ENCODE results near the gene PRKCB.
"Not testable (repeated sequence)": the region's sequence is repeated elsewhere in the genome, so short reads cannot be mapped to it uniquely, and the experiment has no call there.

Gene PRKCB

DNA sequence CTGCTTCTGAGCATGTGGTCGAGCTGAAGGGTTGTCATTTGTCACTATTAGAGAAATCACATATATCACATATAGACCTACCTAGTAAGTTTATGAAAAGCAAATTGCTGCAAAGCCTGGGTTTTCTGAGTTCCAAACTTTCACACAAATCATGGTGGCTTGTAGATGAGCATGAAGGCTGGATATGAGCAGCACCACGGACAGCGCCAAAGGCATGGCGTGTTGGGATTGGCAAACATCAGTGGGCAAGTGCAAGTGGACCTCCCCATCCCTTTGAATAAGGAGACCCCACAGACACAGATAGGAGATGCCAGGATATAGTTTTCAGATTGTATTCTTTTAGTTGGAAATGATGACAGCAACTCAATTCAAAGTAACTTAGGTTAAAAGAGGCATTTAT, 342.7 kb downstream of the PRKCB start:
- no peak for DNase-seq (ENCODE audit: low read depth)

DNA sequence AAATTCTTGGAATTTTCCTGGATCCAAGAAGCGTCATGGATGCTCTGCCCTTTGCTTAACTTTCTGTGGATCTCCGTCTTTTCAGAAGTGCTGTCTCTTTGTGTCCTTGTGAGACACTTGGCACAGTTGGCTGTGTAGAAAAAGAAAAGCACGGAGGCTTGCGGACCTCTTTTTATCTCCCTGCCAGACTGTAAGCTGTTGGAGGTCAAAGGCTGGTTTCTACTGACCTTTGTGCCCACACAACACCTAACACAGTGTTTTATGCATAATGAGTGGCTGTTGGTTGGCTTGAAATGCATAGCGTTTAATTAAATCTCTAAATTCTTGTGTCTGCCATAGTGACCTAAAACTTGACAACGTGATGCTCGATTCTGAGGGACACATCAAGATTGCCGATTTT, 344.7 kb downstream of the PRKCB start:
- DNase-seq (ENCODE audit: low read depth): no peak

DNA sequence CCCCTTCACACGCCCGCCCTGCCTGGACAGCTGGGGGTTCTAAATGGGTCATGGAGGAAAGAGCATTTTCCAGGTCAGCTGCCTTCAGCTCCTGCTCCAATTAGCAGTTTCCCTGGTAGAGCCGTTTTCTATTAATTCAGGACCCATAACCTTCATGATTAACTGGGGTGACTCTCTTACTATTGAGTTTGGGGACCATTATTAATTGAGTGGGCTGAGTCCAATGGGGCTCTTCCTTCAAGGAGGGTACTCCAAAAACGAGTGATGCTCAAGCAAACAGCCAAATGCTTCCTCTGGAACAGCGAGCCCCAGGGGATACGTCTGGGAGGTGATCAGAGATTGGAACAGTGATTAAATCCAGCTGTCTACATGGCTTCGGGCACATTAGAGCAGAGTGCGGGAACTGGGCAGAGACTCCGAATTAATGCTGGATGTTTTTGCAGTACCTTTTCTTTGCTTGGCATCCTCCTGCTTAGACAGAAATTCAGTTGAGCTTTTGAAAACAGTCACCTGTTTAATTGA, 352.3 kb downstream of the PRKCB start:
- DNase-seq (ENCODE audit: low read depth): no peak

DNA sequence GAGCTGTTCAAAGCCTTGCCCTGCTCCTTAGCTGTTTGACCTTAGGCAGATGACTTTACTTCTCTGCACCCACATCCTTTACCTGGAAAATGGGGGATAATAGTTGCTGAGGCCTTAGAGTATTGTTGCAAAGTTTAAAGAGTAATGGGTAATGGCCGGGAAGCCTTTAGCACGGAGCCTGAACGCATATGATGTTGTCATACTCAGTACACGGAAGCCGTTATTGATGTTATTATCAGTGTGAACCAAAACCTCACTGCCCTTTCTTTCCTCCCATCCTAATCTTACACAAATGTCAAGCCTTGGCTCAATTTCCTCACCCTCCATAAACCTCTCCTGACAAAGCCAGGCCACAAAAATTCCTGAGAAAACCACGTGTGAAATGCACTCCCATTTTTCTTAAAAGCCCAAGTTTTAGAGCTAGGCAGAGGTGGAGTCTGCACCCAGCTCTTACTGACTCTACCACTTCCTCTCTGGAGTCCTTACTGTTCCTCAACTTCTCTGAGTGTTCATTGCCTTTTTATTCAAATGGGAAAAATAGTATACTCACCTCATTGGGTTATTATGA, 353.1 kb downstream of the PRKCB start:
- no peak for DNase-seq (ENCODE audit: low read depth)

DNA sequence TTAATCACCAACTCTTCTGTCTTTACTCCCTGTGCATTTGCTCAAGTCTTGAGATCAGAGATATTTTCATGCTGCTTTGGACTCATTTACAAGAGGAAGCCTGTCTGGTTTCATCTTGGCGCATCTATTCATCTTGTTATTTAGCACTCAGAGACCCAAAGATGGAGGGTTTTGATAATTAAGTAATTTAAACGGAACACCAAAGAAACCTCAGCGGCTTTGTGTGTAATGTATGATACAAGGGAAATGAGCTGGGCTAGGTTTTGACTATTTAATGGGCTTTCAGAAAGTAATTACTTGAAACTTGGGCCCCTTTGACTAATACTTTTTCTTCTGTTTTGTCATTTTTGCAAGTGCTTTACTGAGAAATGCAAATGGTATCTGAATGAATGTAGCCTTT, 354.2 kb downstream of the PRKCB start:
- no peak for DNase-seq (ENCODE audit: low read depth)

DNA sequence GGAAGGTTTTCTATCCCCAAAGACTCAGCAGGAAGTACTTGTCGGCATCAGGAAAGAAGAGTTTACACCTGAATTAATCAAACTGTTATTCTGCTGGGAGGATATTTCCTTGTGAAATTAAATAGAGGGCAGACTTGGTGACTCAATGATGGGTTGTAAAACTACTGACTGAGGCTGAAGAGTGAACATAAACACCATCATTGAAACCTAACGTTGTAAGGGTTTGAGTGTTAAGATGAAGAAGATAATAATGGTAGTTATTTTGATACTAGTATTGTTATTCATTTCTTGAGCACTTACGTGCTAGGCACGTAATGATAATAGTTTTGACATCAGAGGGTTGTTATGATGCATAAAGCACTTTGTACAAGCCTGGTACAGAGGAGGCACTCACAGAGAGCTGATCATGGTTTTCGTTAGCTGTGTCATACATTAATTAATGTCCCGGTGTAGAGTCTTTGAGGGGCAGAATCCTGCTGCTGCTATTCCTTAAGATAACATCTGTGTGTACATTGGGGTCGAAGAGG, 356.2 kb downstream of the PRKCB start:
- no peak for DNase-seq (ENCODE audit: low read depth)

DNA sequence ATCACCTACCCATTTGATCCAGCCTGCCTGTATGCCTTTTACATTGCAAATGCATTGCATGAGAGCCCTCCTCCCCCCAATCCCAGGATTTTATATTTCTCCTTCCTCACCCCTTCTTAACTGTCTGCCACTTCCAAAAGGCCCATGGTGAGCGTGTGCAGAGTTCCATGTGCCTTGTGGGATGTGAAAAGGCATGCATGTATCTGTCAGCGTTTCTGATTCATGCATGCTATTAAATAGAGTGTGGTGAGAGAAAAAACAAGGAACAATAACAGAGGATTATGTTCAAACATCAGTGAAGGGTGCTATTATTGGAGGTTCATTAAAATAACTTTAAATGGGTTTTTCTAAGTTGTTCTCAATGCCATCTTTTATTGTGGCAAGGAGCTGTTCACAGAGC, 359.4 kb downstream of the PRKCB start:
- DNase-seq (ENCODE audit: low read depth): no peak

DNA sequence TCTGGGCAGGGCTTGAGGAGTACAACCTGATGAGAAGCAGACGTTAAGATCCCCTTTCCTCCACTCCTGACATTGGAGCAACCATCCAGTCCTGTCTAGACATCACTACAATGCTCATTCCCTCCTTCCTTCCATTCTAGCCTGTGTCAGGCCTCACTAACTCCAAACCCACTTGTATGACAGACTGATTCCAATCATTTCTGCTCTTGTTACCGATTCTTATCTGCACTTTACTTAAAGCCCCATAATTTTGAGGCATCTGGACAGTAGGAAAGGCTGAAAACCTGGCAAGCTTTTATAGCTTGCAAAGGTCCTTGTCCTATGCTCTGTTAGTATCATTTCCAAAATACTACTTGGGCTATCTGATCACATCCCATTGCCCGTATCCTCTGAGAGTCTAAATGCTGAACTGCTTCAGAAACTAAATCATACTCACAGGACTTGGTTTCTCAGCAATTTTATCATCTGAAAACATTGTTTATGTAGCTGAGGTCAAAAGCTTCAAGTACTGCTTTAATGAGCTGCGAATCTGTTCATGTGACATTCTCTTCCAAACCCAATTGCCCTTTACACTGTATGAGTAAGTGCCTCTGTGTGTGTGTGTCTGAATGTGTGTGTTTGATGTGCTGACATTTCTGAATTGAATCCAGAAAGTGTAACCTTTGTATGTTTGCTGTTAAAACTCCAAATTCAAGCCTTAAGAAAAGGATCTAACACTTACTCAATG, 363.2 kb downstream of the PRKCB start:
- no peak for DNase-seq (ENCODE audit: low read depth)

DNA sequence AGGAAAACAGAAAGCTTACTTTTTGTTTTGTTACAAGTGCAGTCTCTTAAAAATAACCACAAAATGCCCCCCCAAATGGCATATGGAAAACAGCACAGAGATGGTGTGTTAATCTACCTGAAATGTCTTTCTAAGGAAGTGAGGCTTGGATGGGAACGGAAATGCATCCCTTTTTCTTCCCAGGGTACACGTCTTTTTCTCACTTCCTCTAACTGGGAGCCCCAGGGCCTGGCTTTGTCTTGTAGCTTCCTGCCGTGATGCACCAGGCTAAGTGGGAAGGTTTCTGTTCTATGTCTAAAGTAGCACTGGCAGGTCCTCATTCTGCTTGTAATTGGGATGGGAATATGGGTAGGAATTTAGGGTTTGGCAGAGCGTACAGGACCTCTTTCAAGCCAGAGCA, 367.9 kb downstream of the PRKCB start:
- no peak for DNase-seq (ENCODE audit: low read depth)

DNA sequence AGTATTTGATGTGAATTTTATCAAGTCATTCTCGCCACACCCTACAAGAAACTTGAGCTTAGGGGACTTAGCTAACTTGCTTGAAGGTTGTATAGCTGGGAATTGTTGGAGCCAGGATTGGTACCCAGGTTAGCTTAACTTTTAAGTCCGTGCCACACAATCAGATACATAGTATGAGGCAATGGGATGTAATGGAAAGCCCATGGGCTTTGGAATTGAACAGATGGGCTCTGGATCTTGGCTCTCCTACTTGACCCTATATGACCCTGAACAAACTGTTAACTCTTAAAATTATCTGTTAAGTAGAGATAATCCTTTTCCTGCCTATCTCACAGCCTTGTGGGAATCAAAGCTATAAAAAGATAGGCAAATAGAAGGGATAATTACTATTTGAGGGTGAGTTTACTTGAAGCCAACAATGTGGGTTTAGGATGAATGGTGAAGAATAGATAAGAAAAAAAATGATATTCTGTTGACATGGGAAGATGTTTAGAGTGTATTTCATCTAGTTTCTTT, 368.4 kb downstream of the PRKCB start:
- DNase-seq (ENCODE audit: low read depth): no peak

DNA sequence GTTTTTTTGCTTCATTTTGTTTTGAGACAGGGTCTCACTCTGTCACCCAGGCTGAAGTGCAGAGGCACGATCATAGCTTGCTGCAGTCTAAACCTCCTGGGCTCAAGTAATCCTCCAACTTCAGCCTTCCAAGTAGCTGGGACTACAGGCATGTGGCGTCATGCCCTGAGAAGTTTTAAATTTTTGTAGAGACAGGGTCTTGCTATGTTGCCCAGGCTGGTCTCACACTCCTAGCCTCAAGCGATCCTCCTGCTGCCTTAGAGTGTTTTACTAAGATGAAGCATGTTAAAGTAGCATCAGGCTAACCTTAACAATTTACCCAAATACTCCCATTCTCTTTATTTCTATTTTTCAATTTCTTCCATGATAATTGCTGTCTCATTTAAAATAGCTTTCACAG, 371.1 kb downstream of the PRKCB start:
- DNase-seq (ENCODE audit: low read depth): no peak

DNA sequence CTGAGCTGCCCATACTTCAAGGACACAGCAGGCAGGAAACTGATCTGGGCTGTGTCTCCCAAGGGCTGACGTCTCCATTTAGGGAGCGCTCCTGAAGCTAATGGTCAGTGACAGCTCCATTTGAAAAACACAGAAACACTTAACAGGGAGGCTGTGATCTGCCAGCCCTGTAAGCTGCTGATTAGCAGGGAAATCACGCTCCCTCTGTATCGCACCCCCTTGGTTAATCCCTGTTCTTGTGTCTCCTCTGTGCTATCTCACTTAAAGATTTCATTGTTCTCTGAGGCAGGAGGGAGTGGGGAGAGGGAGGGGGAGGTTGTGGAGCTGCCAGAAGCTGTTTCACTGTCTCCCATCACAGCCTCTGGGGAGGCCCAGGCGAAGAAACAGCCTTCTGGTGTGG, 372.9 kb downstream of the PRKCB start:
- DNase-seq (ENCODE audit: low read depth): no peak

DNA sequence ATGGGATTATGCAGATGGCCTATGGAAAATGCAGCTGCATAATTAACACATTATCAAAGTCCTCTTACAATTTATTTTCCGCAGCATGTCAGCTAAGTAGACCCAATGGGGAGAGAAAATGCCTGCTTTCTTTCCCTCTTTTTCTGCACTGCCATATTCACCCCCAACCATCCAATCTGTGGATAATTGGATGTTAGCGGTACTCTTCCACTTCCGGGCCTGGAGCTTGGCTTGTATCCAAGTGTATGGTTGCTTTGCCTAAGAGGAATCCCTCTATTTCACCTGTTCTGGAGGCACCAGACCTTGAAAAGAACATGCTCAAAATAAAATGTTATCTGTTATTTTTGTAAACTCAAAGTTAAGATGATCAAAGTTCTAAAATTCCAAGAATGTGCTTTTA, 379.2 kb downstream of the PRKCB start:
- DNase-seq (ENCODE audit: low read depth): no peak

DNA sequence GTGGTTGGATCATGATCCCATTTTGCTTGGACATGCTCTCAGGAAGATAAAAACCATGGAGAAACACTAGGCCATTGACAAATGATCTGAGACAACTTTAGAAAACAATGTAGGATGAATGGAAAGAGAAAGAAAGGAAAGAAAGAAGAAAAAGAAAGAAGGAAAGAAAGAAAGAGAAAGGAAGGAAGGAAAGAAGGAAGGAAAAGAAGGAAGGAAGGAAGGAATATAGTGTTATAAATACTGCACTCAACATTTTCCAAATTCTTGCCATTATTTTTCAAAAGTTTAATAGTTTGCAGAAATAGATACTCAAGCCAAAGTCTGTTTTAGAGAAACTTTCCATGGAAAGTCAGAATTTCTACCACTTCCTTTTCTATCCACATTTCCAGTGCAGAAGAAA, 381.2 kb downstream of the PRKCB start:
- DNase-seq (ENCODE audit: low read depth): no peak

DNA sequence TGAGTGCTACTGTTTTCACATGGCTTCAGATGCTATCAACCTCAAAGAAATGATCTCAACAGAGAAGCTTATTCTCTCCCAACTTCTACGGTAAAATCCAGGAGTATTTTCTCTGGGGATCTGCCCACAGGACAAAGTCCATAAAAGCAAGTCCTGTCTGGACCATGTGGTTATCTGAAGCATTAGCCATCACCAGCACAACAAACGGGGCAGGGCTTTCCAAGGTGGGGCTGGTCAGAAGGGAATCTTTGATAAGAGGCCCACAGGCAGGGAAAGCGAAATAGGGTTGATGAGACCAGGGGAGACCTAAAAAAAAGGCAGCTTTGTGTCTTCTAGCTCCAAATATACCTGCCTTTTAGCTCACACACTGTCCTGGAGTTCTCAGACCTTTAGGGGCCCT, 381.7 kb downstream of the PRKCB start:
- DNase-seq (ENCODE audit: low read depth): no peak

DNA sequence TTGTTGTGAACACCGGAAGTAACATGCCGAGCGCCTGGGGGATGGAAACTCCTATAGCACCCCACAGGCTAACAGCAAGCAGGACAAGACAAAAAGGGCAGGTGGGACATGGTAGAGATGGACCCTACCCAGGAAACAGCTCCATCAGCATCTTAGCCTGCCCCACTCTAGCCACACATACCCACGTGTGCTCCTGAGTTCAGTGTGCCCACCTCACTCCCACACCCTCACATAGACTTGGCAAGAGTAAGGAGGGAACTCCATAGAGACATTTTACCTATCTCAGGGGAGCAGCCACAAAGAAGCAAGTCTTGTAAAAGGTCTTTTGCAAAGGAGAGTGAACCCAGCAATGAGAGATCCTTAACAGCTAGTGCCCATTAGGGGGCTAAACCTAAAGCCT, 382.5 kb downstream of the PRKCB start:
- DNase-seq (ENCODE audit: low read depth): no peak

DNA sequence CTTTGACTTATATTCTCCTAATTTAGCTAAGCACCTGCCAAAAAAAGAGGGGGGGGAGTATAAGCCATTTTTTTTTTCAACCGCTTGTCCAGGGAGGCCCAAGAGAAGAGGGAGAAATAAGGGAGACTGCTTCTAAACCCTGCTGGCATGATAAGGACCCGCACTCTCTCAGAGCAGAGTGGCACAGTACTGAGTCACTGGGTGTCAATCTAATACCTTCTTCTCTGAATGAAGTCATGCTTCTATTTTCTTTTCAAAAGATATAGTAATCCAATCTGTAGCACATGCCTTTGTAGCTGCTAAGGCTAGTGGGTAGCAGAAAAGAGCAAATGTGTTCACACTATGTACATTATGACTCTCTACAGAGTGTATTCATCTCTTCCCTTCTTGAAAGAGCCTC, 385.4 kb downstream of the PRKCB start:
- no peak for DNase-seq (ENCODE audit: low read depth)

DNA sequence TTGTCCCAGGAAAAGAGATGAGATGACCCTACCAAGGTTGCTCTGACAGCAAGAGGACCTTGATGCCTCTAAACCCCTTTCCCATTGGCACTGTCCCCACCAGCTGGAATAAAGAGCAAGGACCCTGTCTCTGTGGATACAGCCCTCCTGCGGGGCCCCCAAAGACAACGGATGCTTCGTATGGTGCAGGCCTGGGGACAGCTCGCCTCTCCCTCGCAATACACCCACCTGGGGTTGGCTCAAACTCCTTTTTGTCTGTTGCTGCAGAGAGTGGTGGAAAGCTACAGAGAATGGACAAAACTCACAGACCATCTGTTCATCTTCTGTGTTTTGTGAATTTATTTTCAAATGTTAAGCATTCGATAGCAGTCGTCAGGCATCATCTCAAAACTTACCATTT, 392.7 kb downstream of the PRKCB start:
- DNase-seq (ENCODE audit: low read depth): no peak

DNA sequence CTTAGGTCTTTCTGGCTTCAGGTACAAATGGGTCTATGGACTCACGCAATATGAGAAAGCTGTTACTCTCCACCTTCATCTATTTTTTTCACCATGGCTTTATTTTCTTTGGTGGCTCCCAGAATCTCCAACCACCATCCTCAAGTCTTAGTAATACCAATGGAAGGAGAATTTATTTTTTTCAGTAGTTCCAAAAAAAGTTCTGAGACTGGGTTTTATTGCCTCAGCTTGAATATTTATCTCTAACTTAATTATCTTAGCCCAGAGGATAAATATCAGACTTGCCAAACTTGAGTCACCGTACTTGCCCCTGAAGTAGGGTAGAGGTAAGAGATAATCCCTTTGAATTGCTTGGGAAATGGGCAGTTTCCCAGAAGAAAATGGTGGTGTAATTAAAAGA, 397.2 kb downstream of the PRKCB start:
- no peak for DNase-seq (ENCODE audit: low read depth)

DNA sequence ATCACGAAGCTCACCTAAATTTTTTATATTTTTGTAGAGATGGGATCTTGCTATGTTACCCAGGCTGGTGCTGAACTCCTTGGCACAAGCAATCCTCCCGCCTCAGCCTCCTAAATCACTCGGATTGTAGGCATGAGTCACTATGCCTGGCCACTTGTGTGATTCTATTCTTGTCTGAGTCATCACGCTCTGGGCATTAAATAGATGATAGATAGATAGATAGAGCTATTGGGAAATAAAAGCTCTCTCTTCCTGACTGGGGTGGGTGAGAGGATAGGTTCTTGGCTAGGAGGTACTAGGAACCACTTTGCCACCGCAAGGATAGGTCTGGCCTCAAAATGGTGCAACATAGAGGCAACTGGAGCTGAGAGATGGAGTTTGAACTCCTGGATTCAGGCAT, 399.0 kb downstream of the PRKCB start:
- DNase-seq (ENCODE audit: low read depth): no peak

DNA sequence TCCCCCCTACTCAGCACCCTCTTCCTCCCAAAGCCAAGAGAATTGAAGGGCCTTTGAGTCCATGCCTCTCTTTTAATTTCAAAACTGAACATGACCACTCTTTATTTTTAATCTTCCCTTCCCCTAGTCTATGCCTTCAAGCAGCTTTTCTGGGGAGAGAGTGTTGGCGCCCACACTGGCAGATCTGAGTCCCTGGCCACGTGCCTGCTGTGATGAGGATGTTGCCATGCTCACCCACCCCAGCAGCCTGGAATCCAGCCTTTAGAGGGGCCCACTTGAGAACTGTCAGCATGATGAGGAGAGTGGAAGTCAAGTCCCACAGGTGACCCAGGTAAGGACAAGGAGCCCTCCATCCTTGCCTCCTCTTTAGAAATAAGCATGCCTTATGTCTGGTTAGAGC, 400.0 kb downstream of the PRKCB start:
- no peak for DNase-seq (ENCODE audit: low read depth)

DNA sequence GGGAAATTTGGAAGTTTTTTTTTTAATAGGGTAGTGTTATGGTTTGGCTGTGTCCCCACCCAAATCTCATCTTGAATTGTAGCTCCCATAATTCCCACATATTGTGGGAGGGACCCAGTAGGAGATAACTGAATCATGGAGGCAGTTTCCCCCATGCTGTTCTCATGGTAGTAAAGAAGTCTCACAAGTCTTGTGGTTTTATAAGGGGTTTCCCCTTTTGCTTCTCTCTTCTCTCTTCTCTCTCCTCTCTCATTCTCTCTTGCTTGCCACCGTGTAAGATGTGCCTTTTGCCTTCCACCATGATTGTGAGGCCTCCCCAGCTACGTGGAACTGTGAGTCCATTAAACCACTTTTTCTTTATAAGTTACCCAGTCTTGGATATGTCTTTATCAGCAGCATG, 403.1 kb downstream of the PRKCB start:
- not testable (repeated sequence) for DNase-seq (ENCODE audit: low read depth)

DNA sequence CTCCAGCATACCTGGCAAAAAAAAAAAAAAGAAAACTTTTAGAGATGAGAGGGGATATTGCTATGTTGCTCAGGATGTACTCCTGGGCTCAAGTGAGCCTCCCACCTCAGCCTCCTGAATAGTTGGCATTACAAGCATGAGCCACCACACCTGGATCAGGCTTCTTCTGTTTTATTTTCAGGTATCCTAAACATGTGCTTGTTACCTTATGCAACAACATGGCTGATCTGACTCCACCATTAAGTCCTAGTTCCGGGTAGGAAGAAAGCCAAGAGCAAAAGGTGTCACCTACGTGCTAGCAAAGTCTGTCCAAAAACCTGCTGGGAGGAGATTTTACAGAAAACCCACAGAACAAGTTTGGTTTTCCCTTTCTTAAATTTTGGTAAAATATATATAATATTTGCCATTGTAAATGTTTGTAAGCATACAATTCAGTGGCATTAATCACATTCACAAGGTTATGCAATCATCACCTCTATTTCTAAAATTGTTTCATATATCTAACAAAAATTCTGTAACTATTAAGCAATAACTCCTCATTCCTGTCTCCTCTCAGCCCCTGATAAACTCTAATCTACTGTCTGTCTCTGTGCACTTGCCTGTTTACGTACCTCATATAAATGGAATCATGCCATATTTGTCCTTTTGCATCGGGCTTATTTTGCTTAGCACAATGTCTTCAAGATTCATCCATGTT, 411.3 kb downstream of the PRKCB start:
- no peak for DNase-seq (ENCODE audit: low read depth)

Data from HS-27A (cell line).